DND-41 (cell line): ENCODE results near the gene PYGB.

ENCODE experiments used
- CTCF ChIP-seq: IDR thresholded peaks from 2 replicates; pipeline ENCODE4 v1.5.1; 2012; ENCODE audit warnings: borderline replicate concordance, low read length, moderate library complexity, mild to moderate bottlenecking; ENCODE audit not compliant: poor library complexity, severe bottlenecking; ENCODE audit errors: extremely low read depth
- EZH2 ChIP-seq: IDR thresholded peaks from 3 replicates; pipeline ENCODE4 v1.6.1; 2012; ENCODE audit warnings: borderline replicate concordance, low read depth, mild to moderate bottlenecking, moderate library complexity, low read length, inconsistent platforms; ENCODE audit not compliant: severe bottlenecking

GRCh38 chr20:25224941-25225340, 22.9 kb upstream of the PYGB start:
- TF ChIP-seq CTCF (no peak), EZH2 (no peak)
